Stimulated activated CD8-positive, alpha-beta memory T cell treated with anti-CD3 and anti-CD28 coated beads, Interleukin-15, amount 100 ng/mL, for 48 hours (primary cell): ENCODE measurements around the gene CYP19A1.
"Not testable (repeated sequence)": the region's sequence is repeated elsewhere in the genome, so short reads cannot be mapped to it uniquely, and the experiment has no call there.

ENCODE experiments used
- DNase-seq, 2 donors: peaks; one replicate each; pipeline ENCODE4 v3.0.0-alpha.2; 2020; ENCODE audit warnings: low read depth in 2 of 2

Gene CYP19A1

DNA sequence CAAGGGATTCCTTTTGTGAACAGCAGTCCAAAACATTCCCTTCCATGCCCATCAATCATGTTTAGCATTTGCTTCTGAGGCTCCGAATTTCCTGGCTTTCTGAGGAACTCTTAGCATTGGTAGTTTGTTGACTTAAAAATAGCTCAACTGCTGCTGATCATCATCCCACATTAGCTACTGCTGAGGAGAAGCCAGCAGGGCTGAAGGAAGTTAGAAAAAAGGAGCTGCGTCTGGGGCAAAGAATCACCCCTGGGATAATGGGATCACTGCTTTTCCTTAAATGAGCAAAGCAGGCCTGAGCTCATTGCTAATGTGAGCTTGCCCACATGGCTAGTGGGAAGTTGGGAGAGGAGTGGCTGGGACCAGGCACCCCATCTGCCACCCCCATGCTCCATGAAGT is 39.8 kb downstream of the CYP19A1 start:
- DNase-seq = no peak

DNA sequence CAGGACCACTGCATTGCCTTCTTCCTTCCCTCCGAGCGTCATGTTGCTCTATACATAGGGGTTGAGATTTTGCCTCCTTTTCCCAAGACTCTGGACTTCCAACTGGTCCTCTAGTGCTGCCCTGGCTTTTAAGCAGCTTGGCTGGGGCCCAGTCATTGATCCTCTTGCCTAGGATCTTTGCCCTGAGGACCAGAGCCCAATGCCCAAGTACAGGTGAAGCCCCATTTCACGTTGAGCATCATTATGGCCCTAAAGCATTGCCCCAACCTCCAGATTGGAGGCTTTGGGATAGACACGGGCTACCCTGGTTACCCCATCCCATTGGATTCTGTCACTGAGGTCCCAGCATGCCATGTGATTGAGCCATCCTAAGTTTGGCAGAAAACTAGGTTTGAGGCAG is 47.7 kb downstream of the CYP19A1 start:
- DNase-seq = no peak

- DNase-seq = no peak
Measured at GRCh38 chr15:51289290-51289689, 49.1 kb downstream of the CYP19A1 start.

DNA sequence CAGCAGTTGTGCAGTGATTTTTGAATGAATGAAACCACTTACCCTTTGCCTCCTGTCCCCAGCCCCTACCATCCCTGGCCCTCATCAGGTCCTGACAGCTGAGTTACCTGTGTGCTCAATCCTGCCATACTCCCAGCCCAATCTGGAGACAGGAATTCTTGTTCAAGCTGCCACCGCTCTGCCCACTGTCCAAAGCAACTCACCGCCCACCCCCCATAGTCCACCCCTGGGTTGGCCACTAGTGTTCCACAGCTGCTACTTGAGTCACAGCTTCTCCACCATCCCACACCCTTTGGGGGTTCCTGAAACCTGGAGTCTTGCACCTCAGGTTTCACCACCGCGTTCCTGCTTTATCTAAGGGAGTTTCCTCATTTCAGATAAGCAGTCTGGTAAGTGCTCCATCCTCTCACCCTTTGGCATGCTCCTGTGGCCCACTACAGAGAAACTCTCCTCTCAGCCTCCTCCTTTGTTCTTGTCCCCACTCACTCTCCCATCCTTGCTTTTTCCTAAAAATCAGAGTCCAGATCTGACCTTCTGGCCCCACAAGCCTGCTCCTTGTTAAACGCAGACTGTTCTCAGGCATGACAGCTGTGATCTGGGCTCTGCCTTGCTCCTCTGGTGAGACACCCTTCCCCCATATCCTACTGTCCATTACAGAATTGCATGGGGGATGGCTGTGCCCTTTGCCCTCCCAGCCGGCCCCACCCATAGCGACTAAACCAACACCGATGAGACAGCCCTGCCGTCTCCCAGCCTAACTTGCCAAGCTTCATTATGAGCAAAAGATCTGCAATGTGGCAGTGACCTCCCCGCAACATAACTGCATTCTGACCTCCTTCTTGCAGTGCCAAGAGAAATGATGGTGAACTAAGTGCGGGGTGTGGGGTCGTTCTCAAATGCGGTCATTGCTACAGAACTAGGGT is 50.0 kb downstream of the CYP19A1 start:
- no peak for DNase-seq

DNA sequence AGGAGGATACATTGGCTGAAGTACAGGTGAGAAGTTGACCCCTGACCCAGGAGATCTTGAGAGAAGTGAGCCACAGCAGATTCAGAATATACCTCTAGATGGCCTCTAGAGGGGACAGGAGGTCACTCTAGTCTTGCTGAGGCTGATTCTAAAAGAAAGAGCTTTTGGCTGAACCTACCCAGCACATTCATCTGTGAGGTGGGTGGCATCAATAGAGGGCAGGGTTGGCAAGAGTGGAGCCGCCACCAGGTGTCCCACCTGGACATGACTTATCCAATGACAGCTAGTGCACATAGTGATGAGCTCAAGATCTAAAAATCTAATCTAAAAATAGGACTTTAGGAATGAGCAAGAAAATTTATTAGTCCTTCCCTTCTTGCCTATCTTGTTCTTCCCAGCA is 51.6 kb downstream of the CYP19A1 start:
- no peak for DNase-seq

- DNase-seq = no peak
Measured at GRCh38 chr15:51285399-51285798, 53.0 kb downstream of the CYP19A1 start.

- DNase-seq = no peak
Measured at GRCh38 chr15:51284871-51285270, 53.5 kb downstream of the CYP19A1 start.

- DNase-seq = no peak
Measured at GRCh38 chr15:51283026-51283425, 55.4 kb downstream of the CYP19A1 start.

DNA sequence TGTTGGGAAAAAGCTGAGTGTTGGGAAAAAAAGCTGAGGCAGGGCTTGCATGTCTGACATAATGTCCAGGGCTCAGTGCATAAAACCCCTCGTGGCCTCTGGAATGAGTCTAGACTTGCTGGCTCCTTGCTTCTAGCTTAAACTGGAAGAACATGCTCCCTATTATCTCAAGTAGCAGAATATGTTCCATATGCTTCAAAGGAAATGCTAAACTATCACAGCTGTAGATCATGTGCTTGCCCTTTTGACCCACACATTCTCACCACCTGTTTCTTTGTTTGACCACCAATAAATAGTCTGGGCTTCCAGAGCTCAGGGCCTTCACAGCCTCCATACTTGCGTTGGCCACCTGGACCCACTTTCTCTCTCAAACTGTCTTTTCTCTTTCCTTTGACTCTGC is 56.2 kb downstream of the CYP19A1 start:
- DNase-seq = not testable (repeated sequence)

- DNase-seq = peak in 1 of 2 donors; percentile 3
Measured at GRCh38 chr15:51281368-51281967, 56.9 kb downstream of the CYP19A1 start.

- DNase-seq = no peak
Measured at GRCh38 chr15:51280838-51281237, 57.6 kb downstream of the CYP19A1 start.

- no peak for DNase-seq
Measured at GRCh38 chr15:51279391-51279790, 59.0 kb downstream of the CYP19A1 start.

GRCh38 chr15:51277101-51277500 is 61.3 kb downstream of the CYP19A1 start:
- DNase-seq = no peak

GRCh38 chr15:51274956-51275355 is 63.4 kb downstream of the CYP19A1 start:
- DNase-seq = peak in 1 of 2 donors; percentile 4

DNA sequence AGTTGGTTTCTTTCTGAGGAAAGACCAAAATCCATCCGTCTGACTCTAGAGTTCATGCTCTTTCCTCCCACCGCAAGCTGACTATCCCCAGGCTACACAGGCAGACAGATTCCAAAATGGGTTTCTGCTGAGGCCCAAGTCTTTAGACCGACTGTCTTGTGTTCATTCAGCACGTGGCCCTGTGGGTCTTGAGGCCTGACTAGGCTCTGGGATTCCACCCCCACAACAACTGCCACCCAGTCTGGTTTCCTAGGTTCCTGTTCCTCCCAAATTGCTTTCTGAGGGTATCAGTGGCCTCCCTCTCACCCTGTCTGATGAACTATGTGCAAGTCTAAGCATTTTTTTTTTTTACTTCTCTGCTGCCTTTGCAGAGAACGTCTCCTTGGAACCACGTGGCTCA is 67.7 kb downstream of the CYP19A1 start:
- DNase-seq = no peak

DNA sequence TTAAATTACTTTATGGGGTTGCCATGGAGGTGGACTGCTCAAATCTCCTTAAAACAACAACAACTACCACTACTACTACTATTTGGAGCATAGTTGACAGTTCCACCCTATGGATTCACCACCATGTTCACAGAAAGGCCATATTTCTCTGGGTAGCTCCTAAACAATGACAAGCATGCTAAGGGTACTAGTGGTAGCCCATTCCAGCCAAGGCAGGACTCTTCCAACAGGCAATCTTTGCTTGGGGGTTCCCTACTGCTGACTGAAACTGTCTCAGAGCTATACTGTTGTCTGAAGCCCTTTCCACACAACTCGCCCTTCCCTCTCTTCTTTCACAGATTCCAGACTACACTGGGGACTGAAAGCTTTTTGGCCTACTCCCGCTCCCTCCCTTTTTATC is 68.9 kb downstream of the CYP19A1 start:
- DNase-seq = no peak

- DNase-seq = no peak
Measured at GRCh38 chr15:51267703-51268083, 70.7 kb downstream of the CYP19A1 start.

DNA sequence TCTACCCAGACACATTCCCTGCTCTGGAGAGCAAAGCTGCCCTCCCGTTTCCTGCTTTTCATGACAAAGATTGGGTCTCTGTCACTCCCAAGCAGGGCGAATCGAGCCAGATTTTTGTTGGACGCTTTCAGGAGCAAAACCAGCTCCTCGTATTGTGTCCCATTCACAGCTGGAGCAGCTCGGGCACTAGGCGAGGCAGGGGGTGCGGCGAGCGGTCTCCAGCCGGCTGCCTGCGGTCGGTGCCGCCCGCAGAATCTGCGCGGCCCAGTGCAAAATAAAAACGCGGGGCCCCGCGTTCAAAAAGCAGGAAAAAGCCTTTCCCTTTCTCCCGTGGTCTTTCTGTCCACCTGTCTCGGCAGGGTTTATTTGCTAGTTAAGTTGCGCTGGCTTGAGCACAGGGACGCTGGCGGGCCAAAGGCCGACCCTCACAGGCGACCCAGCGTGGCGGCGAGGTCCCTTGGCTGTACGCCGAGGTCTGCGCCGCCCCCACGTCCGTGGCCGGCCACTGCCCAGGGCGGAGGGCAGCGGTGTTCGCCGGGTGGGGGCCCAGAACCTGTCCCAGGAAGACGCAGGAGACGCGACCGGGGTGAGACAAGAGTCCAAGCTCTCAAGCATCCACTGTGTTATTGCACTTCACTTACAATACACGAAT is 71.2 kb downstream of the CYP19A1 start:
- no peak for DNase-seq

DNA sequence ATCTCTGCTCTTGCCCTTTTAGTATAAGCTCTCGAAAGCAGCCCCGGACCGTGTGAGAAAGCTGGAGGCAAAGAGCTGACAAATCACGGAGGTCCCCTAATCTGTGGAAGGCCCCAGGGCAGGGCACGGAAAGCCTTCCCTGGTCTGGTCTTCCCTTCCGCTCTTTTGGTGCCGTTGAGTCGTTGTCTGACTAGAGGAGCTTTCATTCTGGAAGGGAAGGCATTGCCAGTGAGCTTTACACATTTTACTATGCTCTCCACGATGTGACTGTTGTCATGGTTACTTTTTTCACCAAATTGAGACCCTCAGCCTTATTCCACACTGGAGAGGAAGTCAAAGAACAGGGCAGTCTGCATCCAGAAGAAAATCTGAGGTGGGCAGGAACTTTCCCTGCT is 71.7 kb downstream of the CYP19A1 start:
- no peak for DNase-seq

DNA sequence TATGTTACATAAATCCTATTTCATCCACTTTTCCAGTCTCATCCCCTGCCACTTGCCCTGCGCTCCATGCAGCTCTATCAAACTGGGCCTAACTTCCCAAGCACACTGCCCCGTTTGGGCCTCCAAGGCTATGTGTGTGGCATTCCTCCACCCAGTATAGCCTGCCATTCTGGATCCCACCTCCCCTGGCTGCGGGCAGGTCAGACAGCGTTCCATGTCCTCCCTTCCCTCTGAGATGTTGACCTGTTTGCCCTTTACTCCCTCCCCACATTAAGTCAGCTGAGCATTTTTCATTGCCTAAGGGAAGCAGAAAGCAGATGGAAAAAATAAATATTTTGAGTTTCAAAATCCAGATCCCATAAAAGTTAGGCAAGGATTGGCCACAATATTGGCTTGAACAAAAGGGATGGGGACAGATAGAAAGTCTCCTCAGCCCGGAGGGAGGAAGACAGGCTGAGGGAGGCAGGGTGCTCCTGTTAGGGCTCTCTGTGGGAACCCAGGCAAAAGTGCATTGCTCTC is 73.3 kb downstream of the CYP19A1 start:
- no peak for DNase-seq

GRCh38 chr15:51263726-51264125 is 74.7 kb downstream of the CYP19A1 start:
- DNase-seq = no peak

DNA sequence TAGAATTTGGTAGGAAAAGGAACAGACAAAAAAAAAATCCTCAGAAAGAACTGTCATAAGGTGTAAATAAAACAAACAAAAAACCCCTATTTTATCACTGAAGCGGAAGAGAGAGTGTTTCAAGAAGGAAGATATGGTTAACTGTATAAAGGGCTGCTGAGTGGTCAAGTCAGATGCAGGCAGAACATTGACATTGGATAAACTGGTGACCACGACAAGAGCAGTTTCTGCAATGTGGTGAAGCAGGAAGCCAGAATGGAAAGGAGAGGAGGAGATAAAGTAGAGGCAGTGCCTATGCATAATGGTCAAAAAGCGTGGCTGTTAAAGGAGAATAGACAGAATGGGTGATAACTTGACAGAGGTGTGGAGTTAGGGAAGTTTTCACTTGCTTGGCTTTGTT is 75.3 kb downstream of the CYP19A1 start:
- DNase-seq = no peak

- no peak for DNase-seq
Measured at GRCh38 chr15:51262463-51262862, 75.9 kb downstream of the CYP19A1 start.
